ENCODE data around the gene AGXT. TPM values are rescaled to one million over a fixed set of nuclear protein-coding genes. Genes with fewer than 3 reads are reported as not detected.

The AGXT gene
- total and polyA plus RNA-seq, 2 of the 8 experiments (the other 6 are each of a cell fraction or from before 2014, with no cell fraction given) = 0.03 TPM; not detected in 1

DNA sequence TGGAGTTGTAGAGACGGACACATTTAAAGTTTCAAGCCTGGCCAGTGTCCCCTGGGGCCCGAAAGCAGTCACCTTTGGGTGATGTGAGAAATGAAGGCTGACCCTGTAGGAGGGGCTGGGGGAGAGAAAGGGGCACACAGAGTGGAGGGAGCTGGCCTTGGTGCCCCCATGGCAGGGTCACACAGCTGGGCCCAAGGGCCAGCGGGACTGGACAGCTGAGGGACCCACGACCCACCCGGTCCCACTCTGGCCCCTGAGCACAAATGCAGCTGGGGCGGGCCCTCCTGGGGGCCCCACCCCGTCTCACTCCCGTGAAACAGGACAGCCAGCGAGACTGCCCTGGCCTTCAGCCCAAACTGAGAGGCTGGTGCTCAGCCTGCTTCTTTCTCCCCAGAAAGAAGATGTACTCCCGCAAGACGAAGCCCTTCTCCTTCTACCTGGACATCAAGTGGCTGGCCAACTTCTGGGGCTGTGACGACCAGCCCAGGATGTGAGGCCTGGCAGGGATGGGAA is 6.1 kb downstream of the AGXT start (continued):
- no peak for TF ChIP-seq USF2 (IDR thresholded peaks at IDR 0.05; ENCODE audit: low read length)
- TF ChIP-seq TBP (IDR thresholded peaks at IDR 0.05; ENCODE audit: low read depth, low read length) = no peak
- TF ChIP-seq CHD2 (IDR thresholded peaks at IDR 0.05; ENCODE audit: low read length) = no peak
- no peak for TF ChIP-seq POLR2AphosphoS5 (IDR thresholded peaks at IDR 0.05; ENCODE audit: low read depth, low read length)

Measured in H1 (cell line).